ENCODE measurements around the gene TAF6L.
"Not testable (repeated sequence)": the region's sequence is repeated elsewhere in the genome, so short reads cannot be mapped to it uniquely, and the experiment has no call there.

Gene TAF6L

GRCh38 chr11:62757846-62758788 lies 13.1 kb upstream of the TAF6L start:
- DNase-seq: no peak

GRCh38 chr11:62760867-62761227 lies 10.3 kb upstream of the TAF6L start:
- DNase-seq: not testable (repeated sequence)

DNA sequence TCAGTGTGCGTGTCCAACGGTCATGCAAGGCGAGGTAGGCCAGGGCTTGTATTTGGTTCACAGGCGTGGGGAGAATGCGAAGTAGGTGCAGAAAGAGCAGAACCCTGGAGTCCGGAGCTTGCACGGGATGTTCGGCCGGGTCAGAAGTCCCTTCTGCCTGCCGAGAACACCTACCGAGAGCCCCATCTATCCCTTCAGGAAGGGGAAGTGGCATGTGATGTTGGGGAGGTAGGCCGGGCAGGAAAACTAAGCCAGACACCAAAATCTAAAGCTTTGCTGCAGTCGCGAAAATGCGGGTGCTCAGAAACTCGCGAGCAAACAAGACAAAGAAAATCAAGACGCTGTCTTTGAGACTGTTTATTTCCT lies 435 bp upstream of the TAF6L start:
- peak; percentile 15 for DNase-seq

DNA sequence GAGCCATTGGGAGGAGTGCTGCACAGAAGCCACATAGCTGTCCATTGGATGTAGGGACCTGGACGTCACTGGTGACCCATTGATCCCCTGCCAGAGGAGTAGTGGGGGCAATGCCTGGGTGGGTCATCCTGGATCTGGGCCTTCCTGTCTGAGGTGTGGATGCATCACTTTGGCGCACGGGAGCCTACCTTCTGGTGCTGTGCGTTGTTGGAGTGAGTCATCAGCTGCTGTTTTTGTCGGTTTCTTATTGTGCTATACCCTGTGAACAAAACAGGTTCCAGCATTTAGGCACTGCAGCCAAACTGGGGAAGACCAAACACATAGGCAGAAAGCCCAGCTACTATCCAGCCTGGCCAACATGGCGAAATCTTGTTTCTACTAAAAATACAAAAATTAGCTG lies 3.2 kb downstream of the TAF6L start:
- DNase-seq: no peak

DNA sequence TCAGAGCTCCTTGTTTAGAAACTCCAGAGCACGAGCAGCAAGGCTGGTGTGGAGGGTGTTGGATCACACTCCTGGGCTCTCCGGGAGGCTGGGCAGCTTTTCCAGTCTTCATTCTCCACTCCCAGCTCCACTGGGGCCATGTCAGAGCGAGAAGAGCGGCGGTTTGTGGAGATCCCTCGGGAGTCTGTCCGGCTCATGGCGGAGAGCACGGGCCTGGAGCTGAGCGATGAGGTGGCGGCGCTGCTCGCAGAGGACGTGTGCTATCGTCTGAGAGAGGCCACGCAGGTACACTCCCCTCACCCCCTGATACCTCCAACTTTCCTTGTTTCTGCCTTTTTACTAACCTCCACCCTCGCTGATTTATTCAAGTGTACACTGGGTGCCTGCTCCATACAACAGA lies 4.5 kb downstream of the TAF6L start:
- no peak for DNase-seq

DNA sequence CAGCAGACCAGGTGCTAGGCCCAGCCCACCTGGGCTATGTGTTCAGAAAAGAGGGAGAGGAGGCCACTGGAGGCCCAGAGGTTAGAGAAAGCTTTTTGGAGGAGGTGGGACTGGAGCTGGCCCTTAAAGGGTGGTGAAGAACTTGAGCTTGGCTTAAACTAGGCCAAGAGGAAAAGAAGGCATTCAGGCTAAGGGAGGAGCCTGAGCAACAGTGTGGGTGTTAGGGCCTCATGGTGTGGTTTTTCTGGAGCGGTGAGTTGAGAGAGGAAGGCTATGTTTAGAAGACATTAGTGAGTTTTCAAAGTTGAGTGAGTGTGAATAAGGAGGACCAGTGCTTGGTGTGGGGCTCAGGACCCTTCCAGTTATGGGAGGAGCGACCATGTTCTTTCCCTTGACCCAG lies 6.2 kb downstream of the TAF6L start:
- no peak for DNase-seq

- no peak for DNase-seq
Observed at GRCh38 chr11:62778441-62778840, 7.2 kb downstream of the TAF6L start.

GRCh38 chr11:62782753-62783152 lies 11.6 kb downstream of the TAF6L start:
- no peak for DNase-seq

DNA sequence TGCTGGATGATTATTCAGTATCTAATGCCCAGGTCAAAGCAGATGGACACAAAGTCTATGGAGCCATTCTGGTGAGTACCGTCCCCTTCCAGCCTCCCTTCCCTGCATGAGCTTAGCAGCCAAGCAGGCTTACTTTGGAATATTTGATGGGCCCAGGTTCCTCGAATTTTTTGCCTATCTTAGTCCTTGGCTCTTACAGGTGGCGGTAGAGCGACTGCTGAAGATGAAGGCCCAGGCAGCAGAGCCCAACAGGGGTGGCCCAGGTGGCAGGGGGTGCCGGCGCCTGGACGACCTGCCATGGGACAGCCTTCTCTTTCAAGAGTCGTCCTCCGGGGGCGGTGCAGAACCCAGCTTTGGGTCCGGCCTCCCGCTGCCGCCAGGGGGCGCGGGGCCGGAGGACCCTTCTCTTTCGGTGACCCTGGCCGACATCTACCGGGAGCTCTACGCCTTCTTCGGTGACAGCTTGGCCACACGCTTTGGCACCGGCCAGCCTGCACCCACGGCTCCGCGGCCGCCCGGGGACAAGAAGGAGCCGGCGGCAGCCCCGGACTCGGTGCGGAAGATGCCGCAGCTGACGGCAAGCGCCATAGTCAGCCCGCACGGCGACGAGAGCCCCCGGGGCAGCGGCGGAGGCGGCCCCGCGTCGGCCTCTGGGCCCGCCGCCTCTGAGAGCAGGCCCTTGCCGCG lies 15.3 kb downstream of the TAF6L start:
- DNase-seq: peak; percentile 86

GRCh38 chr11:62787005-62787759 lies 16.0 kb downstream of the TAF6L start, which contains the start of gene TMEM179B:
TMEM179B (plus strand) TSS chr11:62787402; CDS start chr11:62787432, 30 bp downstream.
- peak; percentile 99 for DNase-seq

- DNase-seq: no peak
Observed at GRCh38 chr11:62788991-62789390, 17.8 kb downstream of the TAF6L start.

DNA sequence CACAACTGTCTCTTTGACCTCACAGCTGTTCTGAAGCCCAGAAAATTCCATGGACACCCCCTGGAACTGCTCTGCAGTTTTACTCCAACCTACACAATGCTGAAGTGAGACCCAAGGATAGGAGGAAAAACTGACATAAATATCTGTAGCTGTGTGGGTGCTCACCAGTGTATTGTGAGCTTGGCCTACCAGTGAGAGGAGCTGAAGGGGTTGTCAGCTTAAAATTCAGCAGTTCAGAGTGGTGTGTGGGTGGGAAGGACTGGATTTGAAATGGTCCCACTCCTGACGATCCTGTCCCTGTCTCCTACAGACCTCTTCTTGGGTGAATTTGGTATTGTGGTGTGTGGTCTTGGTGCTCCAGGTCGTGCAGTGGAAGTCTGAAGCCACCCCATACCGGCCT lies 18.4 kb downstream of the TAF6L start:
- DNase-seq: no peak

- DNase-seq: peak; percentile 91
Observed at GRCh38 chr11:62791501-62792201, 20.5 kb downstream of the TAF6L start, which contains the start of gene TMEM223. TMEM223 (minus strand) TSS chr11:62792006; CDS start chr11:62791994, 12 bp downstream.

DNA sequence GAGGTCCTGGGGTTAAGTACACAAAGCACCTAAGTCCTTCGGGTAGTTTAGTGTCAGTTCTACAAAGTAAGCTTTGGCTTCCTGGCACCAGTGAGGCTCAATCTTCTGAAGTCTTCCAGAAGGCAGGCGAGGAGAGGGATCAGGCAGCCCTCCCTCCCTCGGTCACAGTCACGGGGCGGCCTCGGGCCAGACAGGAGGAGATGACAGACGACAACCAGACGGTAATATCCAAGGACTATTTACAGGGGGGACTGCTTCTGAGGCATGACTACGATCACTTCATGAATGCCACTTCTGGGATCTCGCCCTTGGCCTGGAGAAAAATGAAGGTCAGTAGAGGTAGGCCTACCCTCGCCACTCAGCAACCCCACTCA lies 21.0 kb downstream of the TAF6L start:
- DNase-seq: no peak

GRCh38 chr11:62794201-62794775 lies 23.1 kb downstream of the TAF6L start:
- no peak for DNase-seq

DNA sequence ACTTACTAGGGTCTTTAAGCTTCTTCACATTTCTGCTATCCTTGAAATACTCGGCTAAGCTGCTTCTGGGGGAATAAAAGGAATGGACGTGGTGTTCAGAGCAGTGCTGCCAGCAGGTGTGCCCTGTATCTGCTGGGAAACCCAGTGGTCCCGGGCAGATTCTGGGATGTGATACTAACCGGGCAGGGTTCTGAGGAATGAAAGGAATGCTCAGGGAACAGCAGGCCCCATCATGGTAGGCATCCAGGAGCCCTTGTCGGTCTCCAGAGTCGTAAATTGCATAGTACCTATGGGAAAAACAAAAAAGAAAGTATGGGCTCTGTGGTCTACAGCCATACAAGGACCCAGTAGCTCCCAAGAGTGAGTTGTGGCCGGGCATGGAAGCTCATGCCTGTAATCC lies 25.1 kb downstream of the TAF6L start:
- no peak for DNase-seq

DNA sequence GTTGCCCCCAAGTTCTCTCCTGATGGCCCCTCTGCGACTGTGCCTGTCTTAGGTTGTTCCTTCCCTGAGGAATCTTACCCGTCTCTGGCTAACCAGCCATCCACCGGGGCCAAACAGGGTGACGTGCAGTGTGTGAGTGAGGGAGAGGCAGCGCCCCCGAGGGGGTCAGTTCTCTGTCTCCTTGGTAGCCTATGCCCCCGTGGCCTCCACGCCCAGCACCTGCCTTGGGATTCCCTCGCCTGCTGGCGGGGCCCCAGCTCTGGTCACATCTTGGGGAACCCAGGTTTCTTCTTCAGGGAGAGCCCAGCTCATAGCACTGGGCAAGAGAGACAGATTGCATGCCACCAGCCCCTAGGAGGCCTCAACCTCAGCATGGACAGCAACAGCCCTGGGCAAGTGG lies 28.3 kb downstream of the TAF6L start:
- no peak for DNase-seq

DNA sequence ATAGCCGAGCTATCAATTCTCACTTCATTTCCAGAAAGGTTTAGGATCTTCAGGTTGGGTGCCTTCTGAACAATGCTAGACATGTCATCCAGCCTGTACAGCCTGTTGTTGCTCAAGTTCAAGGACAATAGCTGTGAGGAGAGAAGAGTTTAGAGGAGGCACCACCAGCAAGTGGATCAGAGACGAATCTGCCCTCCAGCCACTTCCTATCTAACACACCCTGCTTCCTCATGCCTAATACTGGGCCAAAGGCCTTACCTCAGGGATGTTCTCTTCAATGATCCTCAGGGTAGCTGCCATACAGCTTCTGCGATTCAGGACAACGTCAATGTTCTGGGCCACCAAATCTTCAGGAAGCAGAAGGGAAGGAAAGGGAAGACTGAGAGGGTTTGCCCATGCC lies 29.9 kb downstream of the TAF6L start:
- no peak for DNase-seq

DNA sequence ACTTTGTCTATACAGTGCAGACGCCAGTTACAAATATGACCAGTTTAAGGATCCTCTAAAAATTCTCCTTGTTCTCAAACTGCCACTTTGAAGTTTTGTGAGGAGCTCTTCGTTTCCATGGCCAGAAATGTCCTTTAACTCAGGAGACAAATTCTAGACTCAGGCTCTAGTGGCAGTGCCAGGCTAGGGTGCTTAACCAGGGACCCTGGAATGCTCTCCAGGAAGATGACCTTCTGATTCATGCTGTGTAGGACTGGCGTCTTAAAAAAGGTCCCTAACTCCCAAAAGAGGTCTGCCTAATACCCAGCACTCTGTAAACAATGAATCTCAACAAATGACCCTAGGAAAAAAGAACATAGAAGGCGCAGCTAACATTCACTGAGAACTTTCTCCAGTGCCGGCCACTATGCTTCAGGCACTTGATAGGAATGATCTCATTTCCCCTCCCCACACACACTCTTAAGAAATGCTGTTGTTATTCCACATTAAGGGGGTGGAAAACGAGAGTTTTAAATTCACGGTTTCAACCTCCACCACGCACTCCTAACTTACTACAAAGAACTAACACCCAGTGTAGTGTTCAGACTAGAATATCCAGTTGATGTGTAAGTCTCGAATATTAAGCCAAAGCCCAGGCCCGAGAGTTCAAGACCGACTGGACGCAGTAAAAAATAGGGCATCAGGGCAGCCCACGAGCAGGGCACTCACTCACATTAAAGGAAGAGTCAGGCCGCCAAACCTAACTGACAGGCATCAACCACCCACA lies 33.3 kb downstream of the TAF6L start:
- peak; percentile 46 for DNase-seq

GRCh38 chr11:62805076-62805892 lies 34.1 kb downstream of the TAF6L start, which contains the start of gene NXF1:
NXF1 (minus strand) TSS chr11:62805440; CDS start chr11:62805356, 84 bp downstream.
- peak; percentile 95 for DNase-seq

Data from stimulated activated CD4-positive, alpha-beta T cell treated with anti-CD3 and anti-CD28 coated beads, Interleukin-4, amount 100 ng/mL, for 24 hours (primary cell).